G401 (cell line): ENCODE data around the gene SBK2. TPM values are rescaled to one million over a fixed set of nuclear protein-coding genes. Genes with fewer than 3 reads are reported as not detected.

Source experiments
- DNase-seq: peaks from one replicate; pipeline ENCODE4 v3.0.0-alpha.2; 2015; ENCODE audit warnings: low spot score
- in situ Hi-C: cut with HindIII; loops from 2 replicates; pipeline ENCODE4 v1.10.0; 2016; ENCODE audit warnings: low sequenced_read_pairs, mixed read lengths
- total RNA-seq: library from RNA; depleted of rRNA; stranded (reverse); fragments of >200 nt; shearing (Covaris generic); gene quantifications from 2 replicates; pipeline ENCODE4 v1.2.3, GENCODE V29; 2014; rRNA removed

SBK2 gene
- total RNA-seq, 1 experiment from 2014 or later: 1.9 TPM

DNA sequence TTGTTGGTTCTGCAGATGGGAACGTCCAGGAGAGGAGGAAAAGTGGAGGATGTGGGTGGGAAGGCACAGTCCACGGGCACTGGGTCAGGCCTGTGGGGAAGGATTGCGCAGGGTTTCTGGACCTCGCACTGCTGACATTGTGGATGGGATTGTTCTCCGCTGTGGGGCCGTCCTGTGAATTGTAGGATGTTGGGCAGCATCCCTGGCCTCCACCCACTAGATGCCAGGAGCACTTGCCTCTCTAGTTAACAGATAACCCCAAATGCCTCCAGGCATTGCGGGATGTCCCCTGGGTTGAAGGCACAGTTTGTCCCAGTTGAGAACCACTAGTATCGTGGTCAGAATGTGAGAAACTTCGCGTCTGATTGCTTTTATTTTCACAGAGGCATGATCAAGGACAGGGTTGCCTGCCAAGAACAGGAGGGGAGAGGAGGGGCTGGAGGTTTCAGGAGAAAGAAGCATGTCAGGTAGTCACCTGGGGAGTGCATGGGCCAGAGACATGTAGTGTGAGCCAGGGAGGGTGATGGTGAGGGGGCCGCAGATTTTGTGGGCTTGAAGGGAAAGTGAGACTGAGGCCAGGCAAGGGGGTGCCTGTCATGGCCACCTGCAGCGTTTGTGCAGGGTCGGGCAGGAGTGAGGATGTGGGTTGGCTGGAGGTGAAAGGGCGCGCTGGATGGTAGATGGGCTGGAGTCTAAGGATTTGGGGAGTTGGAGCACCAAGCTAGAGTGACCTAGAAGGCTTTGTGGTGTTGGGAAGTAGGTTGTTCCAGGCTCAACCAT is 57.3 kb downstream of the SBK2 start:
- in situ Hi-C loops: no loop called here
- no peak for DNase-seq

DNA sequence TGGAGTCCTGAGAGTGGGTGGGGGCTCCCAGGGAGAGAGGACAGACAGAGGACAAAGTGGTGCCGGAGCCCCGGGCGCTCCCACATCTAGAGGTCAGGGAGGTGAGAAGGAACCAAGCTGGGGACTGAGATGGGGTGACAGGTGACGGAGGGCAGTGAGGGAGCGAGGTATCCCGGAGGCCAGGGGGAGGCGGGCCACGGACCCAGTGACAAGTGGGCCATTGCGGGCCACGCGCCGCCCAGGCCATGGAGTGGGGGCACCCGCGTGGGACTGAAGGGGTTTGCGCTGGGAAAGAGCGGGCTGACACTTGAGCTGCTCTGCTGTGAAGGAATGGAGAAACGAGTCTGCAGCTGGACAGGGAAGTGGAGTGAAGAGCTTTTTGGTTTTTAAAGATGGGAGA is 57.9 kb downstream of the SBK2 start:
- in situ Hi-C loops: no loop called here
- no peak for DNase-seq

Other genes with a start within 250 kb of the SBK2 start
- gene TMEM150B, start 211.8 kb downstream of the SBK2 start, total RNA-seq: 1.9 TPM in 1 of 2 replicates, not detected in the other
- gene KMT5C, start 197.3 kb downstream of the SBK2 start, total RNA-seq: 17.7 and 20.8 TPM in 2 replicates
- 5.8 TPM in 2 replicates for gene COX6B2, start 182.4 kb downstream of the SBK2 start, total RNA-seq
- not detected in 2 replicates for gene GARIN5B, start 173.9 kb downstream of the SBK2 start, total RNA-seq
- 6.5 and 8.4 TPM in 2 replicates for gene IL11, start 166.7 kb downstream of the SBK2 start, total RNA-seq
- gene TMEM190, start 160.3 kb downstream of the SBK2 start, total RNA-seq: 4.0 and 14.0 TPM in 2 replicates
- 0.55 TPM in 1 of 2 replicates, not detected in the other for gene TMEM238, start 152.8 kb downstream of the SBK2 start, total RNA-seq
- gene RPL28, start 151.2 kb downstream of the SBK2 start, total RNA-seq: 236 and 319 TPM in 2 replicates
- gene UBE2S, start 129.3 kb downstream of the SBK2 start, total RNA-seq: 329 and 348 TPM in 2 replicates
- not detected in 2 replicates for gene SHISA7, start 93.8 kb downstream of the SBK2 start, total RNA-seq
- gene ISOC2, start 75.5 kb downstream of the SBK2 start, total RNA-seq: 186 and 197 TPM in 2 replicates
- not detected in 2 replicates for gene C19orf85, start 72.4 kb downstream of the SBK2 start, total RNA-seq
- gene ZNF628, start 60.5 kb downstream of the SBK2 start, total RNA-seq: 13.3 and 27.6 TPM in 2 replicates
- gene NAT14, start 51.9 kb downstream of the SBK2 start, total RNA-seq: 143 and 157 TPM in 2 replicates
- gene SSC5D, start 48.7 kb downstream of the SBK2 start, total RNA-seq: 2.5 and 9.4 TPM in 2 replicates
- gene SBK3, start 8.4 kb upstream of the SBK2 start, total RNA-seq: 0.31 and 0.37 TPM in 2 replicates
- gene ZNF579, start 43.7 kb upstream of the SBK2 start, total RNA-seq: 10.0 and 16.2 TPM in 2 replicates
- gene FIZ1, start 62.4 kb upstream of the SBK2 start, total RNA-seq: 5.2 and 7.7 TPM in 2 replicates
- gene ZNF524, start 63.2 kb upstream of the SBK2 start, total RNA-seq: 8.4 and 19.8 TPM in 2 replicates
- gene ZNF865, start 68.5 kb upstream of the SBK2 start, total RNA-seq: 1.6 and 1.7 TPM in 2 replicates
- 6.8 and 21.0 TPM in 2 replicates for gene ZNF784, start 87.4 kb upstream of the SBK2 start, total RNA-seq
- gene ZNF580, start 103.9 kb upstream of the SBK2 start, total RNA-seq: 5.1 and 17.4 TPM in 2 replicates
- 31.0 and 53.7 TPM in 2 replicates for gene ZNF581, start 106.5 kb upstream of the SBK2 start, total RNA-seq
- 24.9 and 29.0 TPM in 2 replicates for gene CCDC106, start 111.1 kb upstream of the SBK2 start, total RNA-seq
- 239 and 262 TPM in 2 replicates for gene U2AF2, start 117.9 kb upstream of the SBK2 start, total RNA-seq
- gene EPN1, start 138.1 kb upstream of the SBK2 start, total RNA-seq: 40.6 and 89.1 TPM in 2 replicates
- gene NLRP9, start 201.3 kb upstream of the SBK2 start, total RNA-seq: not detected in 2 replicates
- 0.49 and 3.1 TPM in 2 replicates for gene RFPL4A, start 222.0 kb upstream of the SBK2 start, total RNA-seq
- gene RFPL4AL1, start 232.0 kb upstream of the SBK2 start, total RNA-seq: 0.17 and 0.18 TPM in 2 replicates